Frontal cortex (tissue), 4 donors: ENCODE results near the gene SRGAP3. TPM values are rescaled to one million over a fixed set of nuclear protein-coding genes. Genes with fewer than 3 reads are reported as not detected.

Source experiments
- DNase-seq, 2 donors: peaks; one replicate each; pipeline ENCODE4 v3.0.0; 2012; ENCODE audit warnings: low spot score in 2 of 2
- FAIRE-seq: peaks from 2 replicates; lab custom pipeline; 2012; peaks lifted over from hg19 to GRCh38; lab: Jason Lieb, UNC
- total RNA-seq: library from RNA; depleted of rRNA; stranded (reverse); fragments of >200 nt; gene quantifications from one replicate; pipeline ENCODE4 v1.2.3, GENCODE V29; 2014
- donor health status: control.
- donor health status: control.
- donor health status: control.

Gene SRGAP3
- total RNA-seq, 1 donor from 2014 or later: 58.3 TPM

- no peak for DNase-seq
- no peak for FAIRE-seq
Measured at GRCh38 chr3:9125278-9125951, 124.0 kb downstream of the SRGAP3 start.

DNA sequence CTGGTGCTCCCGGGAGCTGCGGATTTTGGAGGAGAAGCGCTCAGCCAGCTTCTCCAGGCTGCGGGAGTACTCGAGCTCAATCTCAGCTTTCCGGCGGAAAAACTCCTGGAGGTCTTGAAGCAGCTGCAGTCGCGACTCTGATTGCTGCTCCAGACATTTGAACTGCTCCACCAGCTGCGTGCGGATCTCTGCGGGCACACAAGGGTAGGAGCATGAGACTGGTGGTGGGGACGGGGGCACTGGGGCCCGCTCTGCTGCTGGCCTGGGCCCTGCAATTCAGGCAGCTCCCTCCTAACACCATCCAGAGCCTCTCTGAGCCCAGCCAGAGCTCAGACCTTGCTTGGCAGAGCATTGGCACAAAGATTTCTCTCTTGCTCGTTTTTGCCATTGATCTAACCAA lies 124.7 kb downstream of the SRGAP3 start:
- FAIRE-seq (no peak), DNase-seq (no peak)

GRCh38 chr3:9123840-9124239 lies 125.6 kb downstream of the SRGAP3 start:
- FAIRE-seq: no peak
- no peak for DNase-seq

GRCh38 chr3:9122732-9123364 lies 126.6 kb downstream of the SRGAP3 start:
- DNase-seq (no peak), FAIRE-seq (no peak)

- DNase-seq (no peak), FAIRE-seq (no peak)
Measured at GRCh38 chr3:9121366-9122001, 128.0 kb downstream of the SRGAP3 start.

GRCh38 chr3:9119331-9119730 lies 130.1 kb downstream of the SRGAP3 start:
- no peak for FAIRE-seq
- DNase-seq: no peak

GRCh38 chr3:9118222-9118621 lies 131.2 kb downstream of the SRGAP3 start:
- no peak for FAIRE-seq
- no peak for DNase-seq

- FAIRE-seq (no peak), DNase-seq (no peak)
Measured at GRCh38 chr3:9117220-9117619, 132.2 kb downstream of the SRGAP3 start.

GRCh38 chr3:9116336-9116735 lies 133.1 kb downstream of the SRGAP3 start:
- no peak for DNase-seq
- FAIRE-seq: no peak

DNA sequence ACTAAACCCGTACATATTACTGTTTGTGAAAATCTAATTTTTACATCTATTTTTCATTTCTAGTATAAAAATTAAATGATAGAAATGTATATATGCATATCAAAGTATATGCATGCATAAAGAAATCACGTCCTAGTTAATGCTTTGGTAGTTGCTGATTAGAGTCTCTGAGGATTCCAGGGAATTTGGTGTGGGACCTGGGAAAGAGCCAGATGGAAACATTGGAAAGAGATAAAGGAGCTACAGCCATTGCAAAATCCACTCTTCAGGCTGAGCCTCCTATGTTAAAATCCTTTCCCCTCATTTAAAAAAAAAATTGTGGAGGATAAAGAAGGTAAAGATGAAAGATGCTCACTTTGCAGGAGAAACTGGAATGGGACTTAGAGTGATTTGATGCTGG lies 134.1 kb downstream of the SRGAP3 start:
- DNase-seq: no peak
- FAIRE-seq: no peak

DNA sequence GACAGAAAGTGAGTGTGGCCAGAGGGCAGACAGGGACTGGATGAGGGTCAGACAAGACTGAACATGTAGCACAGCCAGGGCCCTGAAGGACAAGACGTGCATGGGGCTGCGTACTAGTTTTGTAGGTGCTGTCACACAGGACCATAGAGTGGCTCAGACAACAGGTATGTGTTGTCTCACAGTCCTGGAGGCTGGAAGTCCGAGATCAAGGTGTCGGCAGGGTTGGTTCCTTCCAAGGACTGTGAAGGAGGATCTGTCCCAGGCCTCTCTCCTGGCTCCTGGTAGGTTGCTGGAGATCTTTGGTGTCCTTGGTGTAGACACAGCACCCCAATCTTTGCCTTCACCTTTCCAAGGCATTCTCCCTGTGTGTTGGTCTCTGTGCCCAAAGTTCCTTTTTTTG lies 136.4 kb downstream of the SRGAP3 start:
- FAIRE-seq (no peak), DNase-seq (no peak)

- FAIRE-seq: no peak
- DNase-seq: peak in 1 of 2 donors; percentile 64
Measured at GRCh38 chr3:9111866-9112265, 137.6 kb downstream of the SRGAP3 start.

DNA sequence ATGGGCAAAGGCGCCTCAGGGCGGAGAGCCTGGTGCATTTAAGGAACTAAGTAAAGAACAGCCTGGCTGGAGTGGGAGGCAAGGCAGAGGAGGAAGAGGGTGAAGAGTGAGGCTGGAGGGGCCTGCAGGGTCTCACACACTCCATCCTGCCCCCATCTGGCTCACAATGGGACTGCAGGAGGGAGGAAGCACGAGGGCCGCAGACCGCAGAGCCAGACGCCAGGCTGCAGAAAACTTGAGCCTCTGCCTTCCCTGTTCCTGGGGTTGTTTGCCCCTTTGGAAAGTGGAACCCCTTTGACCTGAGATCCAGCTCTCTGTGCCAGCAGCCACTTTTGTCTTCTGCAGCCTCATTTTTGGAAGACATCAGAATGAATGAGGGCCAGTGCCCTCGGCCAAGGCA lies 138.0 kb downstream of the SRGAP3 start:
- no peak for DNase-seq
- no peak for FAIRE-seq

GRCh38 chr3:9110802-9111201 lies 138.6 kb downstream of the SRGAP3 start:
- FAIRE-seq: no peak

DNA sequence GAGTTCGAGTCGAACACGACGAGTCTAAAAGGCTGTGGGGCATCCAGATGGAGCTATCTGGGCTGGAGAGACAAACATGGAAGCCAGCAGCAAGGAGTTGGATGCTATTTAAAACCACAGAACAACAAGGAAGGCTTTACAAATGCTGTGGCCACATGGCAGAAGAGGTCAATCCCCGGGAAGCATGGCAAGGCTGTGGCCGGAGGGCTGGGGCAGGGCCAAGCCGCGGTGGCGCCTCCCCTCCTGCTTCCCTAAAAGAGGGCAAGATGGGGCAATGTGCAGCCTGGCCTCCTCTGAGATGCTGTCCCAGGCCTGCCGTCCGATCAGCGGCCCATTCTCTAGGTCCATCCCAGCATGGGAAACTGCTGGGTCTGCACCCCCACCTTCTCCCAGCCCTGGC lies 139.1 kb downstream of the SRGAP3 start:
- DNase-seq (no peak), FAIRE-seq (no peak)

More at GRCh38 chr3:9110802-9111201, 138.6 kb downstream of the SRGAP3 start:
- no peak for DNase-seq

GRCh38 chr3:9109568-9109914 lies 139.9 kb downstream of the SRGAP3 start:
- no peak for FAIRE-seq

DNA sequence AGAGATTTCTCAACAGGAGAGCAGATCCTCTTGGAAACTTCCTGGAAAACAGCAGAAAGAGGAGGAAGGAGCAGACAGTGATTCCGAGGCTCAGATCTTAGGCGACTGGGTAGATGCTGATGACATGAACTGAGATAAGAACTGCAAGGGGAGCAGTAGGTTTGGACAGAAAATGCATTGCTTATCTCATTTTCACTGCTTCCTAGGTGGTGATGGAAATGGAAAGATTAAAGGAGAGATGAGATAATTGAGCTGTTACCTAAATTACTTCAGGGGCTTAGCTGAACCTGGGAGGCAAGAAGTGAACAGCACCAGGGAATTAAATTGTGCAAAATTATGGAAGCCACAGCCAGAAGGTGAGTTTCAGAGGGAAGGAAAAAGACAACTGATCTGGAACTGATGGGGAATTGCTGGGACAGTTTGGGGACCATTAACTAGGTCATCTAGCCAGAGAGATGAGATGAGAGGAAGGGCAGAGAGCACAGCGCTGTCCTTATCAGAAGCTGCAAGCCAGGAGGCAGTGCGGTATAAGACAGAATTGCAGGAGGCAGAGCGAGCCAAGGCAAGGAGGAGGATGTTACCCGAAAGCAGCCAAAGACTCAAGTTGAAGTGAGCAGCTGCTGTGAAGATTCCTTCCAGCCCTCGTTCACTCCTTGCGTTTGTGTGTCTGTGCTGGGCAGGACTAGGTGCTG lies 140.4 kb downstream of the SRGAP3 start:
- FAIRE-seq (no peak), DNase-seq (no peak)

More at GRCh38 chr3:9109568-9109914, 139.9 kb downstream of the SRGAP3 start:
- DNase-seq: no peak

GRCh38 chr3:9107738-9108137 lies 141.7 kb downstream of the SRGAP3 start:
- FAIRE-seq: no peak
- DNase-seq: no peak

DNA sequence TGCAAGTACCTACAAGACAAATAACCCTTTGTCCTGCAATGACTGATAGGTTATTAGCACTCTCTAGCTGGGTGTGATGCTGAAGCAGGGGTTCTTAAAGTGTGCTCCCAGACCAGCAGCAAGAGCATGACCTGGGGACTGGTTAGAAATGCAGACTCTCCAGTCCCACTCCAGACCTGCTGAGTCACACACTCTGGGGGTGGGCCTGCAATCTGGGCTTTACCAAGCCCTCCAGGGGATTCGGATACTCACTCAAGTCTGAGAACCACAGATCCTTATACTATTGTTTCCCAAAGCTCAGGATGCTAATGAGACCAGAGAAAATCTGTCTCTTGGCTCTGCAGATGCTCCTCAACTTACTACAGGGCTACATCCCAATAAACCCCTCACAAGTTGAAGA lies 144.0 kb downstream of the SRGAP3 start:
- FAIRE-seq: no peak

DNA sequence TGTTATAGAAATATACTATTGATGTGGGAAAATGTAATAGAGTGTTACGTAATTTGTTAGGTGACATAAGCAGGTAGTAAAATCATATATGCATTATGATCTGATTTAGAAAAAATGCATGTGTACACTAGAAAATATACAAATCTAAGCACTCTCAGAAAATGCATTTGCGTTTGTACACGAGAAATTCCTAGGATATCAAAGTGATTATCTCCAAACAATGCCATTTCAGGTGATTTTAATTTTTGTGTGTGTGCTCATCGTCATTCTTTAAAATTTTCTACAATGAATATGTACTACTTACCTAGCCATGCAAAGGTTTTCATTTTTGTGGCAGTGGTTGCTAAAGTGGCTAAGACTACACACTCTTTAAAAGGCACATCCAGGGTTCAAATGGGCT lies 145.3 kb downstream of the SRGAP3 start:
- DNase-seq (no peak), FAIRE-seq (no peak)

More for the DNA sequence above, 144.0 kb downstream of the SRGAP3 start:
- no peak for DNase-seq
